ENCODE data around the gene SLC25A30.
"Not testable (repeated sequence)": the region's sequence is repeated elsewhere in the genome, so short reads cannot be mapped to it uniquely, and the experiment has no call there.

SLC25A30 gene

DNA sequence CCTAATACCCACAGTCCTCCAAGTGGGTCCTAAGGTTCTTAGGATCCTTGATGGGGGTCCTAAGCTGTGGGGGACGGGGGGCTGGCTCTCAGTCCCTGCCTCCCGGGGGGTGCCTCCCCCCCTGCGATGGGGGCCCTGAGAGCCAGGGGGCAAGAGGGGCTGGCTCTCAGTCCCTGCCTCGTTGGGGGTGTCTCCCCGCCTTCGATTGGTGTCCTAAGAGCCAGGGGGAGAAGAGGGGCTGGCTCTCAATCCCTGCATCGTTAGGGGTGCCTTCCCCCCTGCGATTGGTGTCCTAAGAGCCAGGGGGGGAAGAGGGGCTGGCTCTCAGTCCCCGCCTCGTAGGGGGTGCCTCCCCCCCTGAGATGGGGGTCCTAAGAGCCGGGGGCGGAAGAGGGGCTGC, 37.0 kb downstream of the SLC25A30 start:
- Histone ChIP-seq H3K4me3 (ENCODE audit: low read depth, low read length, poor library complexity, severe bottlenecking) (no peak overlapping the region), H4K20me1 (ENCODE audit: insufficient read depth, low read length) (no peaks in the 10 kb centered on the region), H3K27ac (ENCODE audit: low read depth, low read length, poor library complexity, severe bottlenecking) (no peak overlapping the region), H3K79me2 (ENCODE audit: insufficient read depth, low read length) (no peaks in the 10 kb centered on the region), H3K4me1 (ENCODE audit: insufficient read depth, low read length, severe bottlenecking) (no peaks in the 10 kb centered on the region), H3K36me3 (ENCODE audit: insufficient read depth, low read length) (0 out of 2 replicates have a peak, but pooled peaks cover 3% of the 10 kb centered on the region), H3K4me2 (ENCODE audit: low read length) (no peak overlapping the region), H3F3A (ENCODE audit: insufficient read depth, low read length) (no peaks in the 10 kb centered on the region), H3K9ac (ENCODE audit: low read length) (no peak overlapping the region), H3K27me3 (ENCODE audit: insufficient read depth, low read length) (no peaks in the 10 kb centered on the region), H2AFZ (ENCODE audit: low read length) (no peak overlapping the region), H3K9me2 (ENCODE audit: low read depth, low read length) (no peaks in the 10 kb centered on the region), H3K9me3 (ENCODE audit: low read length) (no peaks in the 10 kb centered on the region)
- TF ChIP-seq, protein P1, sequence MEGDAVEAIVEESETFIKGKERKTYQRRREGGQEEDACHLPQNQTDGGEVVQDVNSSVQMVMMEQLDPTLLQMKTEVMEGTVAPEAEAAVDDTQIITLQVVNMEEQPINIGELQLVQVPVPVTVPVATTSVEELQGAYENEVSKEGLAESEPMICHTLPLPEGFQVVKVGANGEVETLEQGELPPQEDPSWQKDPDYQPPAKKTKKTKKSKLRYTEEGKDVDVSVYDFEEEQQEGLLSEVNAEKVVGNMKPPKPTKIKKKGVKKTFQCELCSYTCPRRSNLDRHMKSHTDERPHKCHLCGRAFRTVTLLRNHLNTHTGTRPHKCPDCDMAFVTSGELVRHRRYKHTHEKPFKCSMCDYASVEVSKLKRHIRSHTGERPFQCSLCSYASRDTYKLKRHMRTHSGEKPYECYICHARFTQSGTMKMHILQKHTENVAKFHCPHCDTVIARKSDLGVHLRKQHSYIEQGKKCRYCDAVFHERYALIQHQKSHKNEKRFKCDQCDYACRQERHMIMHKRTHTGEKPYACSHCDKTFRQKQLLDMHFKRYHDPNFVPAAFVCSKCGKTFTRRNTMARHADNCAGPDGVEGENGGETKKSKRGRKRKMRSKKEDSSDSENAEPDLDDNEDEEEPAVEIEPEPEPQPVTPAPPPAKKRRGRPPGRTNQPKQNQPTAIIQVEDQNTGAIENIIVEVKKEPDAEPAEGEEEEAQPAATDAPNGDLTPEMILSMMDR (IDR thresholded peaks at IDR 0.05; ENCODE audit: low read length): no peak
- TF ChIP-seq EZH2 (IDR thresholded peaks at IDR 0.05; ENCODE audit: borderline replicate concordance, low read length): no peak

DNA sequence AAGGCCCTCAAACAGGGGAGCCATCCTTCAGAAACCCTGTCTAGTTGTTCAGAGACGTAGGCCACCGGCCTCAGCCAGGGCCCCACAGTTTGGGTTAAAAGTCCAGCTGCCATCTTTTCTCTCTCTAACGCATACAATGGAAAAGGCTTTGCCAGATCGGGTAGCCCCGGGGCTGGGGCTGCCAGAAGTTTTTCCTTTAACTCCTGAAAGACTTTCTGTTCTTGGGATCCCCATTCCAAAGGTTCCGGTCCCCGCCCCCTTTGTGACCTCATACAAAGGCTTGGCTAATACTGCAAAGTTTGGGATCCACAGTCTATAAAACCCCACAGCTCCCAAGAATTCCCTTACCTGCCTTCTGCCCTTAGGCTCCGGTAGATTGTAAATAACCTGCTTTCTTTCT, 37.5 kb downstream of the SLC25A30 start:
- H3K4me2 ChIP-seq (ENCODE audit: low read length); H3K79me2 ChIP-seq (ENCODE audit: insufficient read depth, low read length); H2AFZ ChIP-seq (ENCODE audit: low read length); H3K27me3 ChIP-seq (ENCODE audit: insufficient read depth, low read length); H3K4me1 ChIP-seq (ENCODE audit: insufficient read depth, low read length, severe bottlenecking); H3K36me3 ChIP-seq (ENCODE audit: insufficient read depth, low read length); H3K9ac ChIP-seq (ENCODE audit: low read length); H3K27ac ChIP-seq (ENCODE audit: low read depth, low read length, poor library complexity, severe bottlenecking); H3F3A ChIP-seq (ENCODE audit: insufficient read depth, low read length); H3K4me3 ChIP-seq (ENCODE audit: low read depth, low read length, poor library complexity, severe bottlenecking); H3K9me2 ChIP-seq (ENCODE audit: low read depth, low read length); H3K9me3 ChIP-seq (ENCODE audit: low read length); H4K20me1 ChIP-seq (ENCODE audit: insufficient read depth, low read length): not testable (repeated sequence)

- not testable (repeated sequence) for H2AFZ ChIP-seq (ENCODE audit: low read length); H3K4me3 ChIP-seq (ENCODE audit: low read depth, low read length, poor library complexity, severe bottlenecking); H3F3A ChIP-seq (ENCODE audit: insufficient read depth, low read length); H3K9ac ChIP-seq (ENCODE audit: low read length); H3K27ac ChIP-seq (ENCODE audit: low read depth, low read length, poor library complexity, severe bottlenecking); H3K27me3 ChIP-seq (ENCODE audit: insufficient read depth, low read length); H3K9me3 ChIP-seq (ENCODE audit: low read length); H4K20me1 ChIP-seq (ENCODE audit: insufficient read depth, low read length); H3K79me2 ChIP-seq (ENCODE audit: insufficient read depth, low read length); H3K4me2 ChIP-seq (ENCODE audit: low read length); H3K9me2 ChIP-seq (ENCODE audit: low read depth, low read length); H3K36me3 ChIP-seq (ENCODE audit: insufficient read depth, low read length); H3K4me1 ChIP-seq (ENCODE audit: insufficient read depth, low read length, severe bottlenecking)
Measured at GRCh38 chr13:45379516-45379915, 38.7 kb downstream of the SLC25A30 start.

- not testable (repeated sequence) for H3K27ac ChIP-seq (ENCODE audit: low read depth, low read length, poor library complexity, severe bottlenecking); H3F3A ChIP-seq (ENCODE audit: insufficient read depth, low read length); H3K4me3 ChIP-seq (ENCODE audit: low read depth, low read length, poor library complexity, severe bottlenecking); H3K4me1 ChIP-seq (ENCODE audit: insufficient read depth, low read length, severe bottlenecking); H3K4me2 ChIP-seq (ENCODE audit: low read length); H3K36me3 ChIP-seq (ENCODE audit: insufficient read depth, low read length); H3K27me3 ChIP-seq (ENCODE audit: insufficient read depth, low read length); H3K9ac ChIP-seq (ENCODE audit: low read length); H4K20me1 ChIP-seq (ENCODE audit: insufficient read depth, low read length); H3K9me3 ChIP-seq (ENCODE audit: low read length); H3K79me2 ChIP-seq (ENCODE audit: insufficient read depth, low read length); H2AFZ ChIP-seq (ENCODE audit: low read length); H3K9me2 ChIP-seq (ENCODE audit: low read depth, low read length)
Measured at GRCh38 chr13:45378786-45379185, 39.4 kb downstream of the SLC25A30 start.

GRCh38 chr13:45377314-45377713, 40.9 kb downstream of the SLC25A30 start:
- H3K27me3 ChIP-seq (ENCODE audit: insufficient read depth, low read length); H4K20me1 ChIP-seq (ENCODE audit: insufficient read depth, low read length); H3K27ac ChIP-seq (ENCODE audit: low read depth, low read length, poor library complexity, severe bottlenecking); H3F3A ChIP-seq (ENCODE audit: insufficient read depth, low read length); H3K36me3 ChIP-seq (ENCODE audit: insufficient read depth, low read length); H3K9me3 ChIP-seq (ENCODE audit: low read length); H3K9me2 ChIP-seq (ENCODE audit: low read depth, low read length); H3K9ac ChIP-seq (ENCODE audit: low read length); H3K79me2 ChIP-seq (ENCODE audit: insufficient read depth, low read length); H3K4me2 ChIP-seq (ENCODE audit: low read length); H2AFZ ChIP-seq (ENCODE audit: low read length); H3K4me1 ChIP-seq (ENCODE audit: insufficient read depth, low read length, severe bottlenecking); H3K4me3 ChIP-seq (ENCODE audit: low read depth, low read length, poor library complexity, severe bottlenecking): not testable (repeated sequence)

DNA sequence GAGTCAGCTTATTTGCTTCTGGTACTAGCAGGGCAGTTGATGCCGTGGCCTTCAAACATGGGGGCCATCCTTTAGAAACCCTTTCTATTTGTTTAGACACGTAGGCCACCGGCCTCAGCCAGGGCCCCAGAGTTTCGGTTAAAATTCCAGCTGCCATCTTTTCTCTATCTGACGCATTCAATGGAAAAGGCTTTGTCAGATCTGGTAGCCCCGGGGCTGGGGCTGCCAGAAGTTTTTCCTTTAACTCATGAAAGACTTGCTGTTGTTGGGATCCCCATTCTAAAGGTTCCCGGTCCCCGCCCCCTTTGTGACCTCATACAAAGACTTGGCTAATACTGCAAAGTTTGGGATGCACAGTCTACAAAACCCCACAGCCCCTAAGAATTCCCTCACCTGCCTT, 41.5 kb downstream of the SLC25A30 start:
- not testable (repeated sequence) for H3K4me2 ChIP-seq (ENCODE audit: low read length); H3K4me1 ChIP-seq (ENCODE audit: insufficient read depth, low read length, severe bottlenecking); H3K79me2 ChIP-seq (ENCODE audit: insufficient read depth, low read length); H3K9me2 ChIP-seq (ENCODE audit: low read depth, low read length); H3K27ac ChIP-seq (ENCODE audit: low read depth, low read length, poor library complexity, severe bottlenecking); H2AFZ ChIP-seq (ENCODE audit: low read length); H3K9ac ChIP-seq (ENCODE audit: low read length); H3F3A ChIP-seq (ENCODE audit: insufficient read depth, low read length); H3K36me3 ChIP-seq (ENCODE audit: insufficient read depth, low read length); H3K4me3 ChIP-seq (ENCODE audit: low read depth, low read length, poor library complexity, severe bottlenecking); H4K20me1 ChIP-seq (ENCODE audit: insufficient read depth, low read length); H3K9me3 ChIP-seq (ENCODE audit: low read length); H3K27me3 ChIP-seq (ENCODE audit: insufficient read depth, low read length)

All from OCI-LY1 (cell line).